GM18909 (cell line): Measurements from ENCODE around the gene NUDT1.
"Not testable (repeated sequence)": the region's sequence is repeated elsewhere in the genome, so short reads cannot be mapped to it uniquely, and the experiment has no call there.

Source experiments
- ATAC-seq: cut with Tn5 transposase; IDR thresholded peaks from one replicate; pipeline ENCODE4 v1.9.1; 2021; ENCODE audit warnings: mild to moderate bottlenecking; ENCODE audit not compliant: unreplicated experiment, poor library complexity

The NUDT1 gene

DNA sequence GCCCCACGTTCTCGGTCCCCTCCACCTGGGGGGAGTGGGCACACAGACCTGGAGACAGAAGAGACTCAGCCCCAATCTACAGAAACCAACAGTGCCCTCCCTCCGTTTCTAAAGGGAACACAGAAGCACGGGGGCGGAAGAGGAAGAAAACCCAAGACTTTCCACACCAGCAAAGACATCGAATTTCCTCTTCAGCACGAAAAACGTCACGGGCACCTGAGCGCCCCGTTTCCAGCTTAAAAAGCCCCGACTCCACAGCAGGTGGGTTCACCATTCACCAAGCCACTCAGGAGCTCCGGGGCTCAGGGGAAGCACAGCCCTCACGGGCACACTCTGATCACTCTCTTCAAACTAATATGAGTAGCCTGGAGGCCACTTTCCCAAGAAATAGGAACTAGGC, 19.6 kb downstream of the NUDT1 start:
- ATAC-seq = no peak

DNA sequence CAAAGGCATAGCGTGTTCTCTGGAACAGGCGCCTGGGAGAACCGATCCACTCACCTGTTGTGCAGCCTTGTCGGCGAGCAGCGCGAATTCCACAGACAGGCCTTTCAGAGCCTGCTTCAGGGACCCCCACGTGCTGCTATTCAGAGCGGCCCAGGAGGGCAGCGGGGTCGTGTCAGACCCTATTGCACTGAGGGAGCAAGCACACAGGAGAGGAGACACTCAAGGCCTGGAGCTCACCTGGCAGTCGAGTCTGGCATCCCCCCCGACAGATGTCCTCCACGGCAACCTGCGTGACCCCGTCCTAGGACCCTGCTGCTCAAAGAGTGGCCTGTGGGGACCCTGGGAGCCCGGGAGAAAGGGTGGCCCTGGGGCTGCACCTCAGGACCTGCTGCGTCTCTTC, 21.1 kb downstream of the NUDT1 start:
- no peak for ATAC-seq

DNA sequence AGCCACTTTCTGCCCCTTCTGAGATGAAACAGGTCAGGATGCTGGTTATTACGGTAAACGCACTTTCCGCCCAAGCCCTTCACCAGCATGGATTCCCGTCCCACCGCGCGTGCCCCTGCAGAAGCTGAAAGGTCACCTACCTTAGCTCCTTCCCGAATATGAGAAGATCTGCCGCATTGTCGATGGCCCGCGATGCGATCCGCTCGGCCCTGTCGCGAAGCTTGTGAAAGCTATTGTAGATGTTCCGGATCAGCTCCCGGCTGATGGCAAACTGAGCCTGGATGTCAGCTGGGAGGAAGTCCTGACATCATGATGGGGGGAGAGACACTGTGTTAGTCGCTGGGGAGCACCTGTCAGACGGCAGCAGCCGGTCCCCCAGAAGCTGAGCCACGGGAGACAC, 22.1 kb downstream of the NUDT1 start:
- no peak for ATAC-seq

DNA sequence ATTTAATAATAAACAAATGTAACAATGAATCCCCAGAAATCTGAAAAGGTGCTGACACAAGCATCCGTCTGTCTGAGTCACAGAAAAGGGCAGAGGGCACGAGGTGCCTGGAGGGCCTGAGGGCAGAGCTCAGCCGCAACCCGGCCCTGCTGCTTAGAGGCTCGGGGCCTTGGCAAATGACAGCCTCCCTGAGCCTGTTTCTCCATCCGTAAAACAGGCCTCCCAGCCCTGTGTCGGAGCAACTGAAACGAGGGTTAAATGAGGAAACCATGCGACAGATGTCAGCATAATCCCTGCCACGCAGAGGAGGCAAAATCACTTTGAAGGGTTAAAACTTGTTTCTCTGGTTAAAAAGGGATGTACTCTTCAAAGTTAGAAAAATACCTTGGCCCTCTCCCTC, 24.9 kb downstream of the NUDT1 start:
- ATAC-seq = no peak

DNA sequence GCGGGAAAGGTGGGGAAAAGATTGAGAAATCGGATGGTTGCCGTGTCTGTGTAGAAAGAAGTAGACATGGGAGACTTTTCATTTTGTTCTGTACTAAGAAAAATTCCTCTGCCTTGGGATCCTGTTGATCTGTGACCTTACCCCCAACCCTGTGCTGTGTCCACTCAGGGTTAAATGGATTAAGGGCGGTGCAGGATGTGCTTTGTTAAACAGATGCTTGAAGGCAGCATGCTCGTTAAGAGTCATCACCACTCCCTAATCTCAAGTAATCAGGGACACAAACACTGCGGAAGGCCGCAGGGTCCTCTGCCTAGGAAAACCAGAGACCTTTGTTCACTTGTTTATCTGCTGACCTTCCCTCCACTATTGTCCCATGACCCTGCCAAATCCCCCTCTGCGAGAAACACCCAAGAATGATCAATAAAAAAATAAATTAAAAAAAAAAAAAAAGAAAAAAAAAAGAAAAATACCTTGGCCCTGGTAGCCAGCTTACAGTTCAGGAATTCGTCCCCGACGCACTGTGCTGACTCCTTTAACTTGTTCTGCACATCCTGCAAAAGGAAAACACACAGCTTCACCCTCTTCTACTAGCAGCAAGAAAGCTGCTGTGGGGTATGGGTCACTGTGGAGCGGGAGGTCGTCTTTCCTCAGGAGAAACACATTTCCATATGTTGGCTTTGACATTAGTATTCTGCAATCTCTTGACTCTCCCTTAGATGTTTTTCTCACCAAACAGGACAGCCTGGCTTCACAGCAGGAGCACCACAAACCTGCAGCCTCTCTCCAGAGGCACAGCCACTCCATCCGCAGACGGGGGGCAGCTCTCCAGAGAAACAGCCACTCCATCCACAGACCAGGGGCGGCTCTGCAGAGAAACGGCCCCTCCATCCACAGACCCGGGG, 27.3 kb downstream of the NUDT1 start:
- ATAC-seq = not testable (repeated sequence)

DNA sequence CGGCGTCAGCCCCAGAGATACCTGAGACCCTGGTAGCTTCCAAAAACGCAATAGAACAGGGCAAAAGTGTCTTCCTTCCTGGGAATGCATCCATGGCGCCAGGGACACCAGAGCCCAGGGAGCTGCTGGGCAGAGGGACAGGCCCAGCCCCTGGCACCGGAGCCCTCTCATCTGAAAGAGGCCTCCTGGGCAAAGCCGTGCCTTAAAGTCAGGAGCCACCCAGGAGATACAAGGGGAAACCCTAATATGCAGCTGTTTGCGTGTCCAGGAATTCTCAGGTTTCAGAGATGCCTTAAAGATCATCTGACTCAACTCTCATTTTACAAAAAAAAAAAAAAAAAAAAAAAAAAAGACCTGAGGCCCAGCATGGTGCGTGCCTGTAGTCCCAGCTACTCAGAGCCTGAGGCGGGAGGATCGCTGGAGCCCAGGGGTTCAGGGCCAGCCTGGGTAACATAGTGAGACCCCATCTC, 28.0 kb downstream of the NUDT1 start:
- ATAC-seq = no peak

DNA sequence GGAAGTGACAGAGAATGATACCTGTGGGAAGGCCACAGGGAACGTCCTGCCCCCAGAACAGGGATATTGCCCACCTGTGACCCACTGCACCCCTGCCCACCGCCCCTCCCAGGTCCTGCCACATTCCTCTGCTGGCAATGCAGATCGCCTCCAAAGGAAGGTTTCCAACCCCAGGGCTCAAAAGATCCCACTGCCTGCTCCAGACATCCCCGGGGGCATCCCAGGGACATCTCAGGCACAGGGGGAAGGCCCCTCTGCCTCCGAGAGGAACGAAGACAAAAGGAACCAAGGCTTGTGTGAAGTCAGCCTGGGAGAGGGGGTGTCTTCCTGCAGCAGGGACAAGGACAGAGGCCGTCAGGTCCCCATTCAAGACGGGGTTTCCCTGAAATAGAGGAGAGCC, 28.5 kb downstream of the NUDT1 start:
- ATAC-seq = no peak

DNA sequence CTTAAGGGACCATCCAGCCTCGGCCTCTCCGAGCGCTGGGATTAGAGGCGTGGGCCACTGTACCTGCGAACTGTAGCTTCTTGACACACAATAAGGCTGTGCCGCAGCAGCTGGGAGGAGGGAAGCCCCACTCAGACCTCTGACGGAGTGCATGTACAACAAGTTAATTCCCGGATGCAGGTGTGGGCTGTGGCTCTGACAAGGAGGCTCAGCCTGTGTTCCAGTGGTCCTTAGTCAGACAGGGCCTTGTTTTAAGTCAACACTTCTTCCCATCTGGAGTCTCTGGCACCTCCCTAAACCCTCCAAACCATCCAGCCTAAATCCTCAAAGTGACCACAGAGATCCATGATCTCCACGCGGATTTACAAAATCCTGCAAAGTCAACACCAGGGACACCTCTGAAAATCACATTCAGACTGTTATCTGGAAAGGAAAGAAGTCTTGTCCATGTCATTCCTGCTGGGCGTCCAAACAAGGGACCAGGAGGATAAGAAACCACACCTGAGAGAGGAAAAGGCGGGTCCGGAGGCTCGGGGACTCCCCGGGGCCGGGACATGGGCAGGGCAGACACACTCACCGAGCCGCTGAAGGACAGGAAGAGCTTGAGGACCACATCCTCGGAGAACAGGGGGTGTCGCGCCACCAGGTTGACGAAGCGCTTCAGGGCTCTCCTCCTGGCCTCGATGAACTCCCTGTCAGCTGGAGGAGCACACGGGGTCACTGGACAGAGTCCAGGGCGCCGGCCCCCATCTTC, 29.4 kb downstream of the NUDT1 start:
- no peak for ATAC-seq

DNA sequence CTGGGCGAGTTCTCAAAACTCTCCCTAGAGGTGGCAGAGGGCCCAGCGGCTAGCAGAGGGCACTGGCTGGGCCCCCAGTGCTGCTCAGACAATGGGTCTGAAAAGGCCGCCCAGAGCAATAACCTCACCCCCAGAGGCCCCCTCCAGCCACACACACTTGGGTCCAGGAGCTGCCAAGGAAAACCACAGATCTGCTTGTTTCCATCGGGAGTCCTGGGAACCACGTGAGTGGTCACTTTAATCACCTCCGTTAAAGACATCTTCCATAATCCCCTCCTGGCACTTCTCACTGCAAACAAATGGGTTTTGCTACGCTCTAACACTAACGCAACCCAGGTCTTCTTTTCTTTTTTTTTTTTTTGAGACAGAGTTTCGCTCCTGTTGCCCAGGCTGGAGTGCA, 30.0 kb downstream of the NUDT1 start:
- no peak for ATAC-seq

DNA sequence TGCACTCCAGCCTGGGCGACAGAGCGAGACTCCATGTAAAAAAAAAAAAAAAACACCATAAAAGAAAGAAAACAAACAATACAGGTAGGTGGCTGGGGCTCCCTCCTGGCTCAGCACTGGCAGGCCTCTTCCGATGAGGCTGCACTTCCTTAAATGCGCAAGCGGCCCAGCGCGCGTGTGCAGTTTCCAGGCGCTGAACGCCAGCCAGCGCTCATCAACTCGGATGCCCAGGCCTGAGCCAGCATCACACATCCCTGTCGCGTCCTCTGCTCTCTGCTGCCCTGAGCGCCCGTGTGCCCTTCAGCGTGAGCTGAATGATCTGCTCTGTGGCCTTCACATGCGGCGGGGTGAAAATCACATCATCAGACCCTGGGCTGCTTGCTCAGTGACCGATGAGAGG, 31.8 kb downstream of the NUDT1 start:
- ATAC-seq = no peak

DNA sequence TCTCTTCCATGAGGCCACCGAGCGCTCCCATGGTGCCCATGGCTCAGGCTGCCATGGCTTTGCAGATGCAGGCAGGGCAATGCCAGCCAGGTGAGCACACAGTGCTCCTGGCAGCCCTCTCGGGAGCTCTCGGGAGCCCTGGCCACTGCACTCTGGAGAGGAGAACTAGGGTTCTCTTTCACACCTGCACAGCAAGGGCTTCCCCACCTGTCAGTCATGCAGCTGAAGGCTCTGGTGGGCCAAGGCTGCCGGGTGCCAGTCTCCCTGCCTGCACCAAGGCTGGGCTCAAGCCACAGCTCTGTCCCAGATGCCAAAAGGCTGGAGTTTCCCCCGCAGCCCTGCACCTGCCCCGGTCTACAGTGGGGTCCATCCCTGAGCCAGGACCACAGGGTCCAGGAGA, 32.6 kb downstream of the NUDT1 start:
- no peak for ATAC-seq

DNA sequence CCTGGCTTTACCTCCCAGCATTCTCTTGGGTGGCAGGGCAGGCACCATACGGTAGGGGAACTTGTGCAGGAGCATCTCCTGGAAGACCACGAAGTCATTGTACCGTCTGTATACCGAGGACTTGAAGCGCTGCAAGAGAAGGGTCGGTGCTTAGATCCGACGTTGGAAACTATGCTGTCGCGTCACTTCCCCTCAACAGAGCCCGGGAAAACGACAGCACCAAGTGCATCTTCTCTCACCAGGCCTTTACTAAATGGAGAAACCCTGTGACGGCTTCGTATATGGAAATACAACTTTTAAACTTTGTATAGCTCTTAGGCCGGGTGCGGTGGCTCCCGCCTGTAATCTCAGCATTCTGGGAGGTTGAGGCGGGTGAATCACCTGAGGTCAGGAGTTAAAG, 33.1 kb downstream of the NUDT1 start:
- no peak for ATAC-seq

DNA sequence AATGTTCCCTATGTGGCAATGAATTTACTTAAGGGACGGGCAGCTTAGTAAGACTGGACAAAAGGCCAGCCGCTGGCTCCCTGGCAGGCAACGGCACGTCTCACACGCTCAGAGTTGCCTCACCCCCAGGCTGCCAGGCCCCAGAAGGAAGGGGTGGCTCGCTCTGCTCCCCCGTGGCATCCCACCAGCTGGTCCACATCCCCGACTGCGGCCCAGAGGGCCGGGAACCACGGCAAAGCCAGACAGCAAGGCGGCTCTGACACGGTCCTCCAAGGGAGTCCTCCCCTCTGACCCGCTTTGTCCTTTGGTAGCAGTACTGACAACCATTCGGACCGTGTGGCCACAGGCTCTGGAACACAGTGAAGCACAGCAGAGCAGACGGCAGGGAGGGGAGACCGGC, 34.1 kb downstream of the NUDT1 start:
- no peak for ATAC-seq

DNA sequence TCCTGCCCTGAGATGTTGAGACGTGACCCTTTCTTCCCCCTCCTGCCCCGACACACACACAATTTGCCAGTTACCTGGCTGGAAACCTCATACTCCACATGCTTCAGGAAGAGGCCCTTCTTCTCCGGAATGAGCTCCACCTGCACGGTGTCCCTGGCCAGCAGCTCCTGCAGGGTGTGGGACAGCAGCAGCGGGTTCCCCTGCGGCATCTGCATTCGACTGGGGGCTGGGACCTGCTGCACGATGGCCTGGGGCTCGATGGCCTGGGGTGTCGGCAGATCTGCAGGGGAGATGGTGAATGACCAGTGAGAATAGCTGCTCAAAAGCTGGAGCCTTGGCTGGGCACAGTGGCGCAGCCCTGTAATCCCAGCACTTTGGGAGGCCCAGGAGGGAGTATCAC, 36.0 kb downstream of the NUDT1 start:
- no peak for ATAC-seq

DNA sequence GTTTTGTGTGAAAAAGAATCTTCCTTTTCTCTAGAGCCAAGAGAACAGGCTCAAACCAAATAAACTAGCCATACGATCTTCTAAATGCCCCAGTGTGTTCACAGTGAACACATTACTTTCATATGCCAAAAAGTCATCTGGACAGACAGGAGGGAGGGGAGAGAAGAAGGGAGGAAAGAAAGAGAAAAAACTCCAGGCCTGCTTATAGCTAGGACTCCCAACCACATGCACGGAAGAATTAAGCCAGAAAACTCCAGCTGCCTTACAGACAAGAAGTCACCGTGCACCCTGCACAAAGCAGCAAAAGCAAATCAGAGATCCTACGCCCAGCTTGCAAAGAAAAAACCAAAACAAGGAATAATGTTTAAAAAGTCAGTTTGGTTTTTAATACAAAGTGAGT, 37.9 kb downstream of the NUDT1 start:
- ATAC-seq = no peak

DNA sequence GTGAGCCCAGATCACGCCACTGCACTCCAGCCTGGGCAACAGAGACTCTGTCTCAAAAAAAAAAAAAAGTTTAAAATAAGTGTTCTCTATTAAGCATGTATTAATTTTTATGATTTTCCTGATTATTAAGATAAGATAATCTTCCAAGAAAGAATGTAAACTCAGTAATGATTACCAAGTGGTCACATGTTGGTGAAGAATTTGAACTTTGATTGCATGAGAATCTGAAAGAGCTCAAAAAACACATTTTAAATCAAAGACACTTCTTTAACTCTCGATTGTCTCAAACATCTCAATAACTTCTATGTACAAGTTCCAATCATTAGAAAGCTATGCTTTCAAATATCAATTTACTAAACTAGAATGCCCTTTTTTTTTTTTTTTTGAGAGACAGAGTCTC, 38.4 kb downstream of the NUDT1 start:
- no peak for ATAC-seq

DNA sequence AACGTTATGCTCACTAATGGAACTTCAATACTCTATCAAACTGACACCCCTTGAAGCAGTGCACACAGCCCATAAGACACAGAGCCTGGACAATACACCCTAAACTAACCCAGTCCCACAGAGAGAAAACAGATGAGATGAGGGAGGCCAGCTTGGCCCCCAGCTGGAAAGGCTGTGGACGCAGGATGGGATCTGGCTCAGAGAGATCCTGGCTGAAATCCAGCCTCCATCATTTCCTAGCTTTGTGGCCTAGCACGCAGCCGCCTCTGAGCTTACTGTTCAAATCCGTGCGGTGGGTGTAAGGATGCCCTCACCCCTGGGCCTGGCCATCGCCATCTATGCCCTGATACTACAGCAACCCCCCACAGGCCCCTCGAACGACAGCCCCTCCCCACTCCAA, 39.5 kb downstream of the NUDT1 start:
- no peak for ATAC-seq

DNA sequence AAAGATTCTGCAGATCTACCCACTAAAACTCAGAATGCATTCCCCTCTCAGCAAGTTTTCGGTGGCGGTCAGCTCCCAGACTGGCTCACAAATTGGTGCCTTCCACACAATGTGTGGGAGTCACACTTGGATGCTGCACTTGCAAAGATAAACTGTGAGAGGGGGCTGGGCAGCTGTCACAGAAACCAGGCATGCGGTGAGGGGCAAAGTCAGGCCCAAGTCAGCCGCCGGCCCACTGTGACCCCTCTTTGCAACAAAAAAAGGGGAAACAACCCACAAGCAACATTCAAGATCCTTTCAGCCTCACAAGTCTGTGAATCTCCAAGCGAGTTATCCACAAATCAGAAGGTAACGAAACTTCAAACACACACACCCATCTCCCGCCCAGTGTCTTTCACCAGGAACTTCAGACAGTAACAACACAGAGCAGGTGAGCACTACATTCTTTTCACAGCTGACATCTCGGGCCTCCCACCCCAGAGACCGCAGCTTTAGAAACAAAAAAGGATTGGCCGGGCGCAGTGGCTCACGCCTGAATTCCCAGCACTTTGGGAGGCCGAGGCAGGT, 40.2 kb downstream of the NUDT1 start:
- ATAC-seq = no peak

DNA sequence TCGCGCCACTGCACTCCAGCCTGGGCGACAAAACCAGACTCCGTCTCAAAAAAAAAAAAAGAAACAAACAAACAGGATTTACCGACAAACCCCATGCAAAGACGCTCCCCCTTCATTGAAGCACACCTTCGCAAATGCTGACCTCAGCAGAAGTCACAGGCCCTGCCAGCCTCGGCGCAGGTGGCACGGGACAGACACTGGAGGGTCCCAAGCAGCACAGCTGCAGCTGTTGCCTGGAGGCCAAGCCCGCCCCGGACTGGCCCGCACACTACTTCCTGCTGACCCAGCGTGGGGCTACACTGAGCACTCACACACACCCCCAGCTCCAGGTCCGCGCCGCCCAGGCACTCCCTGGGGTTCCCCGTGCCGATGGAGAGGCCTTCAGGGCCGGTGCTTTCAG, 41.0 kb downstream of the NUDT1 start:
- ATAC-seq = no peak

DNA sequence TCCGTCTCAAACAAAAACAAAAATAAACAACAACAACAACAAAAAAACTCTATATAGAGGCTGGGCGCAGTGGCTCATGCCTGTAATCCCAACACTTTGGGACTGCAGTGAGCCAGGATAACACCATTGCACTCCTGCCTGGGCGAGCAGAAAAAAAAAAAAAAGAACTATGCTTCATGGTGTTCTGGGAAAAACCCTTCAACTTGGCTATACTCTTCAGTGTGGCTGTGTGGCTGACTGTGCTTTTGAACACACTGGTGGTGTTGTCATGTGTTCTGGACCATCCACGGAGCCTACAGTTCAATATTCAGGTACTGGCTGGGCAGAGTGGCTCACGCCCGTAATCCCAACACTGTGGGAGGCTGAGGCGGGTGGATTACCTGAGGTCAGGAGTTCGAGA, 45.7 kb downstream of the NUDT1 start:
- no peak for ATAC-seq

DNA sequence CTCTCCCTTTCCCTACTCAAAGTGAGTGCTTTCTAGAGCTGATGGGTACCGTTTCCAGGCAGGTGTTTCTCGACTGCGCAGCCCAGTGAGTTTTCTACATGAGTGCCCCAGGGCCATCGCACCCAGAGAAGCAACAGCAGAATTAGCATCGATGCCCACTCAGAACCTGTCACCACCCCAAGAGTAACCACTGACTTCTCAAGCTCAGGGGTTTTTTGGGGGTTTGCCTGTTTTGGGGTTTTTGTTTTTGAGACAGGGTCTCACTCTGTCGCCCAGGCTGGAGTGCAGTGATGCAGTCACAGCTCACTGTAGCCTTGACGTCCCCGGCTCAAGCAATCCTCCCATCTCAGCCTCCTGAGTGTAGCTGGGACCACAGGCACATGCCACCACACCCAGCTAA, 46.5 kb downstream of the NUDT1 start:
- peak; percentile 78 for ATAC-seq
